Hepatocyte (in vitro differentiated cells): Measurements from ENCODE around the gene DNAJC5.

ENCODE experiments used
- EZH2phosphoT487 ChIP-seq: fragments of 200-600 bp; sonication (generic); IDR thresholded peaks from one replicate; pipeline ENCODE4 v1.6.1; 2018; ENCODE audit warnings: antibody characterized with exemption, mild to moderate bottlenecking, low read depth, moderate library complexity; ENCODE audit not compliant: unreplicated experiment, severe bottlenecking
- TF ChIP-seq, protein P1 (sequence below): fragments of 200-600 bp; sonication (generic); IDR thresholded peaks from 2 replicates; pipeline ENCODE4 v1.5.1; 2016; ENCODE audit warnings: antibody characterized with exemption, mild to moderate bottlenecking; ENCODE audit not compliant: poor library complexity

DNA sequence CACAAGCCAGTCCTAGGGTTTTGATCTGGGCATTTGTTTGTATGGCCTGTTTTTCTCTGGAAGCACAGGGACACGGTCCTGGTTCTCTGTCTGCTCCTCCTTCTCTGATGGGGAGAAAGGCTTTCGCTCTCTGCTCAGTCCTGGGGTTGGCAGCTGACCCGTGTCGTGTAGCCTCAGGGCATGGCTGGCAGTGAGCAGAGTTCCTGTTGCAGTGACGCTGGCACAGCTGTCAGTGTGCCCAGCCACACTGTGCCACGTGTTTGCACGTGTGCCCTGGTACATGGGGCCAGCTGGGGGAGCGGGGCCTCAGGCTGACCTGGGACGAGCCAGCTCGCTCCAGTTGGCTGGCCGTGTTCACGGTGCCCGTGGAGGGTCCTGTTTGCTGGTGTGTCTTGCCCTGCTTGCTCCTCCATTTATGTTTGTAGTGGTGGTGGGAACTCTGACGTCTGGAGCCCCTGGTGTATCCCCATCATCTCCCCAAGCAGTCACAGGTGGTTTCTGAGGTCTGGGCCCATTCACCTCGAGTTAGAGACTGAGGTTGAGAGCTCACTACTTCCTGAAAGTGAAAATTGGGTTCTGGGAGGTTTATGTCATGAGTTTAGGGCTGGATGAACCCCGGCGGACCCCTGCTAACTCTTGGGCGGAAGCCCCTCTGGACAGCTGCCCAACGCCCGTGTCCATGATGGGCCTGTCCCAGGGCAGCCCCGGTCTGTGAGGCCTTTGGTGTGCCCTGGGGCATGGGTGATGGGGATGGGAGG lies 10.2 kb upstream of the DNAJC5 start:
- TF ChIP-seq, protein P1, sequence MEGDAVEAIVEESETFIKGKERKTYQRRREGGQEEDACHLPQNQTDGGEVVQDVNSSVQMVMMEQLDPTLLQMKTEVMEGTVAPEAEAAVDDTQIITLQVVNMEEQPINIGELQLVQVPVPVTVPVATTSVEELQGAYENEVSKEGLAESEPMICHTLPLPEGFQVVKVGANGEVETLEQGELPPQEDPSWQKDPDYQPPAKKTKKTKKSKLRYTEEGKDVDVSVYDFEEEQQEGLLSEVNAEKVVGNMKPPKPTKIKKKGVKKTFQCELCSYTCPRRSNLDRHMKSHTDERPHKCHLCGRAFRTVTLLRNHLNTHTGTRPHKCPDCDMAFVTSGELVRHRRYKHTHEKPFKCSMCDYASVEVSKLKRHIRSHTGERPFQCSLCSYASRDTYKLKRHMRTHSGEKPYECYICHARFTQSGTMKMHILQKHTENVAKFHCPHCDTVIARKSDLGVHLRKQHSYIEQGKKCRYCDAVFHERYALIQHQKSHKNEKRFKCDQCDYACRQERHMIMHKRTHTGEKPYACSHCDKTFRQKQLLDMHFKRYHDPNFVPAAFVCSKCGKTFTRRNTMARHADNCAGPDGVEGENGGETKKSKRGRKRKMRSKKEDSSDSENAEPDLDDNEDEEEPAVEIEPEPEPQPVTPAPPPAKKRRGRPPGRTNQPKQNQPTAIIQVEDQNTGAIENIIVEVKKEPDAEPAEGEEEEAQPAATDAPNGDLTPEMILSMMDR: no peak
- TF ChIP-seq EZH2phosphoT487: no peak
